GM23248 (cell line): ENCODE measurements around the gene KLHDC9.

ENCODE experiments used
- EZH2 ChIP-seq: fragments of 200-600 bp; sonication (generic); IDR thresholded peaks from 2 replicates; pipeline ENCODE4 v1.6.1; 2018; ENCODE audit warnings: antibody characterized with exemption, mild to moderate bottlenecking; ENCODE audit not compliant: insufficient read depth, poor library complexity, severe bottlenecking
- EZH2phosphoT487 ChIP-seq: fragments of 200-600 bp; sonication (generic); IDR thresholded peaks from 2 replicates; pipeline ENCODE4 v1.6.1; 2018; ENCODE audit warnings: antibody characterized with exemption, moderate library complexity, mild to moderate bottlenecking, low read depth; ENCODE audit not compliant: insufficient read depth

- TF ChIP-seq EZH2 (no peak), EZH2phosphoT487 (no peak)
Observed at GRCh38 chr1:161127649-161128048, 29.5 kb downstream of the KLHDC9 start.
